Measurements from ENCODE around the gene VTA1. TPM values are rescaled to one million over a fixed set of nuclear protein-coding genes. Genes with fewer than 3 reads are reported as not detected.

The VTA1 gene
- total RNA-seq, 2 donors from 2014 or later = 46.3 to 56.6 TPM

DNA sequence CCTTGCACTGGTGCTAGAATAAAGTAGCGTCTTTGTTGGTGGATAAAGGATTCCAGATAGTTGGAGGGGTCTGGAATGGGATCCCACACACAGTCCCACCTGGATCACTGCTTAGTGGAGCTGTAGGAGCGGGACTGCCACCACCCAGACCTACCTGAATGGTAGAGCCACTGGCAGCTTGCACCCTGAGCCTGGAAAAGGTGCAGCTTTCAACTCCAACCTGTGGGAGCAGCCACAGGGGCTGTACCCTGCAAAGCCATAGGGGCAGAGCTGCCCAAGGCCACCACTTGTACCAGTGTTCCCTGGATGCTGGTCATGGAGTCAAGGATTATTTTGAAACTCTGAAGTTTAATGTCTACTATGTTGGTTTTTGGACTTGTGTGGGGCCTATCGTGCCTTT lies 26.9 kb downstream of the VTA1 start:
- no peak for DNase-seq
- no peaks in the 10 kb centered on the region for H3K27me3 ChIP-seq
- H3K27ac ChIP-seq = no peak overlapping the region
- TF ChIP-seq, protein P1, sequence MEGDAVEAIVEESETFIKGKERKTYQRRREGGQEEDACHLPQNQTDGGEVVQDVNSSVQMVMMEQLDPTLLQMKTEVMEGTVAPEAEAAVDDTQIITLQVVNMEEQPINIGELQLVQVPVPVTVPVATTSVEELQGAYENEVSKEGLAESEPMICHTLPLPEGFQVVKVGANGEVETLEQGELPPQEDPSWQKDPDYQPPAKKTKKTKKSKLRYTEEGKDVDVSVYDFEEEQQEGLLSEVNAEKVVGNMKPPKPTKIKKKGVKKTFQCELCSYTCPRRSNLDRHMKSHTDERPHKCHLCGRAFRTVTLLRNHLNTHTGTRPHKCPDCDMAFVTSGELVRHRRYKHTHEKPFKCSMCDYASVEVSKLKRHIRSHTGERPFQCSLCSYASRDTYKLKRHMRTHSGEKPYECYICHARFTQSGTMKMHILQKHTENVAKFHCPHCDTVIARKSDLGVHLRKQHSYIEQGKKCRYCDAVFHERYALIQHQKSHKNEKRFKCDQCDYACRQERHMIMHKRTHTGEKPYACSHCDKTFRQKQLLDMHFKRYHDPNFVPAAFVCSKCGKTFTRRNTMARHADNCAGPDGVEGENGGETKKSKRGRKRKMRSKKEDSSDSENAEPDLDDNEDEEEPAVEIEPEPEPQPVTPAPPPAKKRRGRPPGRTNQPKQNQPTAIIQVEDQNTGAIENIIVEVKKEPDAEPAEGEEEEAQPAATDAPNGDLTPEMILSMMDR (IDR thresholded peaks at IDR 0.05) = no peak
- no peak overlapping the region for H3K9ac ChIP-seq (ENCODE audit: low read depth in 2 of 2, low read length in 2 of 2)
- no peaks in the 10 kb centered on the region for H3K9me3 ChIP-seq
- no peaks in the 10 kb centered on the region for H3K4me1 ChIP-seq
- intact Hi-C loops (cut with DNase I) = no loop called here
- H3K4me3 ChIP-seq = no peak overlapping the region
- no peaks in the 10 kb centered on the region for H3K36me3 ChIP-seq

DNA sequence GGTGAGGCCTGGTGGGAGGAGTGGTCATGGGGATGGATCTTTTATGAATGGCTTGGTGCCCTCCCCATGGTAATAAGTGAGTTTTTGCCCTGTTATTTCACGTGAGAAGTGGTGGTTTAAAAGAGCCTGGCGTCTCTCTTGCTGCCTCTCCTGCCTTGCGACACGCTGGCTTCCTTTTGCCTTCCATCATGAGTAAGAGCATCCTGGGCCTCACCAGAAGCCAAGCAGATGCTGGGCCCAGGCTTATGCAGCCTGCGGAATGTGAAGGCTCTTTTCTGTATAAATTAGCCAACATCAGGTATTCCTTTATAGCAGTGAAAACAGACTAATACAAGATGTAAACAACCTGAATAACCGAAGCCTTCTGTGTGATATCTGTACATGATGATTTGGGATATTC lies 27.6 kb downstream of the VTA1 start:
- H3K27me3 ChIP-seq = no peaks in the 10 kb centered on the region
- no peak overlapping the region for H3K27ac ChIP-seq
- H3K9me3 ChIP-seq = no peaks in the 10 kb centered on the region
- no peak overlapping the region for H3K9ac ChIP-seq (ENCODE audit: low read depth in 2 of 2, low read length in 2 of 2)
- TF ChIP-seq, protein P1 (IDR thresholded peaks at IDR 0.05) = no peak
- DNase-seq = no peak
- H3K4me1 ChIP-seq = no peaks in the 10 kb centered on the region
- no peak overlapping the region for H3K4me3 ChIP-seq
- no peaks in the 10 kb centered on the region for H3K36me3 ChIP-seq
- intact Hi-C loops (cut with DNase I) = no loop called here

DNA sequence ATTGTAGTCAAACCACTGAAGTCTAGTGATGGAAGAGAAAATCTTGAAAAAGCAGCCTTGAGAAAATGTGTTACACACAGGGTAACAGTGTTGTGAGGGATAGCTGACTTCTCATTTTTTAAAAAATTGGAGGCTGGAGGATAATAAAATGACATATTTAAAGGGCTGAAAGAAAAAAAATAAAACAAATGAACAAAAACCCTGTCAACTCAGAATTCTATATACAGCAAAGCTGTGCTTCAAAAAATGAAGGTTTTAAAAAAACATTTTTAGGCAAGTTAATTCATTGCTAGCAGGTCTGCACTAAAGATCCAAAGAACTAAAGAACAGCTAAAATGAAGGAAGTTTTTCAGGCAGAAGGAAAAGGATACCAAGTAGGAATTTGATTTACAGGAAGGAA lies 31.1 kb downstream of the VTA1 start:
- Histone ChIP-seq H3K4me3 (no peak overlapping the region), H3K4me1 (no peaks in the 10 kb centered on the region), H3K9ac (ENCODE audit: low read depth in 2 of 2, low read length in 2 of 2) (no peak overlapping the region), H3K27me3 (no peaks in the 10 kb centered on the region), H3K27ac (no peak overlapping the region), H3K9me3 (no peaks in the 10 kb centered on the region), H3K36me3 (no peaks in the 10 kb centered on the region)
- no peak for DNase-seq
- intact Hi-C loops (cut with DNase I) = no loop called here
- TF ChIP-seq, protein P1 (IDR thresholded peaks at IDR 0.05) = no peak

DNA sequence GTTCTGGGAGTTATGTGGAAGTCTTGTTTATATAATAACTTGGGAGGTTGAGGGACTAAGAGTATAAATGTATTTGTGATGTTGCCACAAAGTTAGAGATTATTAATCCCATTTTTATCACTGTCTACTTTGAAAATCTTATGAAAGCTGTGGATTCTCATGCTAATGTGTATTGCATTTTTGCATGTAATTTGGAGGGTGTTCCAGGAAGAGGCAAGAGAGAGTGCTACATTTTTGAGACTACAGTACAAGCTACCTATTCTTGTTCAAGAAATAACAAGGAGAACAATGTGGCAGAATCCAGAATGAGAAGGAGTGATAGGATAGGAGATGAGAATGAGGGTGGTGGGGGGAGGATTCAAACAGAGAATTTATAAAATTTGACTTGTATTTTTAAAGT lies 34.9 kb downstream of the VTA1 start:
- intact Hi-C loops (cut with DNase I) = no loop called here
- Histone ChIP-seq H3K27ac (no peak overlapping the region), H3K36me3 (no peaks in the 10 kb centered on the region), H3K4me1 (no peaks in the 10 kb centered on the region), H3K4me3 (no peak overlapping the region), H3K27me3 (no peaks in the 10 kb centered on the region), H3K9me3 (no peaks in the 10 kb centered on the region), H3K9ac (ENCODE audit: low read depth in 2 of 2, low read length in 2 of 2) (no peak overlapping the region)
- no peak for DNase-seq
- TF ChIP-seq, protein P1 (IDR thresholded peaks at IDR 0.05) = no peak

DNA sequence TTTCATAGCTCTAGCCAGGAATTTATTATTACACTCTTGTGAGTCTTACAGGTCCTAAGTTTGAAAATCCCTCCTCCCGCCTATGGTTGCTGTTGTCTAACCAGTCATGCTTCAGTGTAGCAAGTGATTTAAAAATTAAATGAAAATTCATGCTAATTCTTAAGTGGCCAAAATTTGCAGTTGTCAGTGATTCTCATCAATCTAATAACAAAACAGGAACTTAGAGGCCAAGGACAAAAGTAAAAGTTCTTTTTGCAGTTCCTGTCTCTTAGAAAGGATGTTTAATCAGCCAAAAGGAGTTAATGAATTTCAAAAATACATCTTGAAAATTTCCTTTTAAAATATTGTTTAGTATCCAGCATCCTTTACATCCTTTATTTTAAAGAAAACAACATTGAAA lies 36.3 kb downstream of the VTA1 start:
- DNase-seq = no peak
- no peak overlapping the region for H3K4me3 ChIP-seq
- H3K4me1 ChIP-seq = no peaks in the 10 kb centered on the region
- TF ChIP-seq, protein P1 (IDR thresholded peaks at IDR 0.05) = no peak
- H3K36me3 ChIP-seq = no peaks in the 10 kb centered on the region
- H3K9me3 ChIP-seq = no peaks in the 10 kb centered on the region
- H3K27me3 ChIP-seq = no peaks in the 10 kb centered on the region
- intact Hi-C loops (cut with DNase I) = no loop called here
- H3K27ac ChIP-seq = no peak overlapping the region
- H3K9ac ChIP-seq (ENCODE audit: low read depth in 2 of 2, low read length in 2 of 2) = no peak overlapping the region

DNA sequence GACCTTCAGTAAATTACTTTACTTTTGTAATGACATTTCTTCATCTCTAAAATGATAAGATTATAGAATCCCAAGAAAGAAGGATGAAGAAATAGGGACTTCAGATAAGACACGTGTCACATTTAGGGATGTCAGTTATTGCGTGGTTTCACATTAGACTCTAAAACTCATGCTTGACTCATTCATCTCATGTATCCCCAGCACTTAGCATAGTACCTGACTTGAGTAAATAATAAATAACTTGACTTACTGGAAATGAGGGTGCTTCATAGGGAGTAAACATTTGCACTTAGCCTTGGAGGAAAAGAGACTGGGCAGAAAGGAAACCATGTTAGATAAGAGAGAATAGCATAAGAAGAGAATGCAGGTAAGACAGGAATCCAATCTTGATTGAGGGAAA lies 37.2 kb downstream of the VTA1 start:
- DNase-seq = no peak
- TF ChIP-seq, protein P1 (IDR thresholded peaks at IDR 0.05) = no peak
- Histone ChIP-seq H3K27ac (no peak overlapping the region), H3K9ac (ENCODE audit: low read depth in 2 of 2, low read length in 2 of 2) (no peak overlapping the region), H3K27me3 (no peaks in the 10 kb centered on the region), H3K36me3 (no peaks in the 10 kb centered on the region), H3K4me3 (no peak overlapping the region), H3K9me3 (no peaks in the 10 kb centered on the region), H3K4me1 (no peaks in the 10 kb centered on the region)
- intact Hi-C loops (cut with DNase I) = no loop called here
